Measurements from ENCODE around the gene CAMK2N1. TPM values are rescaled to one million over a fixed set of nuclear protein-coding genes. Genes with fewer than 3 reads are reported as not detected.

CAMK2N1 gene
- total RNA-seq, 1 donor from 2014 or later = 120 TPM

- Mint-ChIP-seq H3K4me1 (ENCODE audit: low read depth, unreplicated experiment) (peaks cover 14% of the 10 kb centered on the region), H3K27ac (ENCODE audit: unreplicated experiment) (no peak overlapping the region), H3K9me3 (ENCODE audit: unreplicated experiment) (no peaks in the 10 kb centered on the region), H3K36me3 (ENCODE audit: unreplicated experiment) (peaks cover 5% of the 10 kb centered on the region), H3K4me3 (ENCODE audit: unreplicated experiment) (no peak overlapping the region), H3K27me3 (ENCODE audit: unreplicated experiment) (peaks cover 2% of the 10 kb centered on the region)
- no peak for DNase-seq
- TF ChIP-seq, protein P1, sequence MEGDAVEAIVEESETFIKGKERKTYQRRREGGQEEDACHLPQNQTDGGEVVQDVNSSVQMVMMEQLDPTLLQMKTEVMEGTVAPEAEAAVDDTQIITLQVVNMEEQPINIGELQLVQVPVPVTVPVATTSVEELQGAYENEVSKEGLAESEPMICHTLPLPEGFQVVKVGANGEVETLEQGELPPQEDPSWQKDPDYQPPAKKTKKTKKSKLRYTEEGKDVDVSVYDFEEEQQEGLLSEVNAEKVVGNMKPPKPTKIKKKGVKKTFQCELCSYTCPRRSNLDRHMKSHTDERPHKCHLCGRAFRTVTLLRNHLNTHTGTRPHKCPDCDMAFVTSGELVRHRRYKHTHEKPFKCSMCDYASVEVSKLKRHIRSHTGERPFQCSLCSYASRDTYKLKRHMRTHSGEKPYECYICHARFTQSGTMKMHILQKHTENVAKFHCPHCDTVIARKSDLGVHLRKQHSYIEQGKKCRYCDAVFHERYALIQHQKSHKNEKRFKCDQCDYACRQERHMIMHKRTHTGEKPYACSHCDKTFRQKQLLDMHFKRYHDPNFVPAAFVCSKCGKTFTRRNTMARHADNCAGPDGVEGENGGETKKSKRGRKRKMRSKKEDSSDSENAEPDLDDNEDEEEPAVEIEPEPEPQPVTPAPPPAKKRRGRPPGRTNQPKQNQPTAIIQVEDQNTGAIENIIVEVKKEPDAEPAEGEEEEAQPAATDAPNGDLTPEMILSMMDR (IDR thresholded peaks at IDR 0.05; ENCODE audit: partially characterized antibody, unreplicated experiment) = no peak
Measured at GRCh38 chr1:20449735-20450311, 36.2 kb downstream of the CAMK2N1 start.

DNA sequence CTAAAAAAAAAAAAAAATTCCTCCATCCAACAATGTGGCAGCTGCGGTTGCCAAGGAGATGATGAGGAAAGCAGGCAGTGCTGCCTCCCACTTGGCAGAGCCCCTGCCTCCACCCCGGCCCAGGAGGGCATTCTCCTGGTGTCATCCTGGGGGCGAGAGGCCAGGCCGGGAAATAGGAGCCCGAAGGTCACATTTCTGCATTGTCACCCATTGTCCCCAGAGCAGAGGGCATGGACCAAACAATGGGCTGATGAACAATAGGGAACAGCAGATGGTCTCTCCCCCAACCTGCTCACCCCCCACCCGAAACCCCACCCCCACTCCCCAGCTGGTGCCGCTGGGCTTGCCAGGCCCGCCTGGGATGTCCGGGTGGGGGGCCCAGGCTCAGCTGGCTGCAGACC, 37.3 kb downstream of the CAMK2N1 start:
- no peak overlapping the region for H3K4me3 Mint-ChIP-seq (ENCODE audit: unreplicated experiment)
- no peak for DNase-seq
- peaks cover 2% of the 10 kb centered on the region for H3K27me3 Mint-ChIP-seq (ENCODE audit: unreplicated experiment)
- peaks cover 5% of the 10 kb centered on the region for H3K36me3 Mint-ChIP-seq (ENCODE audit: unreplicated experiment)
- H3K4me1 Mint-ChIP-seq (ENCODE audit: low read depth, unreplicated experiment) = peaks cover 20% of the 10 kb centered on the region
- TF ChIP-seq, protein P1 (IDR thresholded peaks at IDR 0.05; ENCODE audit: partially characterized antibody, unreplicated experiment) = no peak
- no peaks in the 10 kb centered on the region for H3K9me3 Mint-ChIP-seq (ENCODE audit: unreplicated experiment)
- H3K27ac Mint-ChIP-seq (ENCODE audit: unreplicated experiment) = no peak overlapping the region

DNA sequence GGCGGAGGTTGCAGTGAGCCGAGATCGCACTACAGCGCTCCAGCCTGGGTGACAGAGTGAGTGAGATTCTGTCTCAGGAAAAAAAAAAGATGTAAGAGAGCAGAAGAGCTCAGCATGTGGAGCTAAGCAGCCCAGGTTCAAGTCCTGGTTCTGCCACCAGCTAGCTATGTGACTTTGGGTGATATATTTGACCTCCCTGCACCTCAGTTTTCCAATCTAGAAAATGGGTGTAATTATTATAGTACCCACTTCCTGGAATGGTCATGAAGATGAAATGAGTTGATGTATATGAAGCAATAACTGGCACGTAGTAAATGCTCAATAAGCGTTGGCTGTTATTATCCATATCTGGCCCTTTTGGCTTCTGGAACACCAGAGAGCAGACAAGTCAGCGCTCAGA, 38.2 kb downstream of the CAMK2N1 start:
- DNase-seq = no peak
- TF ChIP-seq, protein P1 (IDR thresholded peaks at IDR 0.05; ENCODE audit: partially characterized antibody, unreplicated experiment) = no peak
- Mint-ChIP-seq H3K27me3 (ENCODE audit: unreplicated experiment) (peaks cover 2% of the 10 kb centered on the region), H3K9me3 (ENCODE audit: unreplicated experiment) (no peaks in the 10 kb centered on the region), H3K27ac (ENCODE audit: unreplicated experiment) (no peak overlapping the region), H3K36me3 (ENCODE audit: unreplicated experiment) (peaks cover 5% of the 10 kb centered on the region), H3K4me3 (ENCODE audit: unreplicated experiment) (no peak overlapping the region), H3K4me1 (ENCODE audit: low read depth, unreplicated experiment) (peaks cover 26% of the 10 kb centered on the region)

DNA sequence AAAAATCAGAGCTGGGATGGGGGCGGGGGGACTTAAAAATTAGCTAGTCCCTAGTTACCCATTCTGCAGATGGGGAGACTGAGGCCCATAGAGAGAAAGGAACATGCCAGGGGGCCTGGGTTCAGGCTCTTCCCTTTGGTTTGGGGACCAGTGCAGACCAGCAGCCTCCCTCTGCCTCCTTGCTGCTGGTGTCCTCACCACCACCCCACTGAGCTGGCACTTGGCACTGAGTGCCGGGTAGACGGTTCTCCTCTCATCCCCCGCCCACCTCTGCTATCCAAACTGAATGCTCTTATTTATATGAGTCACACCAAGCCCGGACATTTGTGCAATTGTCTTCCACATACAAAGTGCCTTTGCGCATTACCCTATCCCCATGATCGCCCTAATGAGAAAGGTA, 39.2 kb downstream of the CAMK2N1 start:
- no peak overlapping the region for H3K4me3 Mint-ChIP-seq (ENCODE audit: unreplicated experiment)
- DNase-seq = no peak
- peaks cover 36% of the 10 kb centered on the region for H3K4me1 Mint-ChIP-seq (ENCODE audit: low read depth, unreplicated experiment)
- peaks cover 5% of the 10 kb centered on the region for H3K36me3 Mint-ChIP-seq (ENCODE audit: unreplicated experiment)
- peaks cover 2% of the 10 kb centered on the region for H3K27me3 Mint-ChIP-seq (ENCODE audit: unreplicated experiment)
- TF ChIP-seq, protein P1 (IDR thresholded peaks at IDR 0.05; ENCODE audit: partially characterized antibody, unreplicated experiment) = no peak
- H3K27ac Mint-ChIP-seq (ENCODE audit: unreplicated experiment) = no peak overlapping the region
- H3K9me3 Mint-ChIP-seq (ENCODE audit: unreplicated experiment) = no peaks in the 10 kb centered on the region

DNA sequence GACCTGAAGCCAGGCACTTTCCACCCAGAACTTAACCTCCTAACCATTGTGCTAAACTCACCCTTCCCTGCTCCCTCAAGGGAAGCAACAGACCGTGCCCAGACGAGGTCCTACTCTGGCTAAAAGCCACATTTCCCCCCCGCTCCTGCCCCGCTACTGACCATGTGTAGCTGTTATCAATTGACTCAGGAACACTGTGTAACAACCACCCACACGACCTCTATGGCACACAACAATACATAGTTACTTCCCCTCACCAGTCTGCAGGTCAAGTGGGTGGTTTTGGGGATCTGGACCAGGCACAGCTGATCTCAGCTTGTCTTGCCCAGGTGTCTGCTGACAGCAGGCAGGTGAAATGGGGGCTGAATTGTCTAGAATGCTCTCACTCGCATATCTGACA, 40.1 kb downstream of the CAMK2N1 start:
- TF ChIP-seq, protein P1 (IDR thresholded peaks at IDR 0.05; ENCODE audit: partially characterized antibody, unreplicated experiment) = no peak
- Mint-ChIP-seq H3K4me3 (ENCODE audit: unreplicated experiment) (no peak overlapping the region), H3K27ac (ENCODE audit: unreplicated experiment) (no peak overlapping the region), H3K27me3 (ENCODE audit: unreplicated experiment) (peaks cover 2% of the 10 kb centered on the region), H3K9me3 (ENCODE audit: unreplicated experiment) (no peaks in the 10 kb centered on the region), H3K4me1 (ENCODE audit: low read depth, unreplicated experiment) (peaks cover 36% of the 10 kb centered on the region), H3K36me3 (ENCODE audit: unreplicated experiment) (peaks cover 5% of the 10 kb centered on the region)
- no peak for DNase-seq
